Measurements from ENCODE around the gene TSPAN7.

TSPAN7 gene

DNA sequence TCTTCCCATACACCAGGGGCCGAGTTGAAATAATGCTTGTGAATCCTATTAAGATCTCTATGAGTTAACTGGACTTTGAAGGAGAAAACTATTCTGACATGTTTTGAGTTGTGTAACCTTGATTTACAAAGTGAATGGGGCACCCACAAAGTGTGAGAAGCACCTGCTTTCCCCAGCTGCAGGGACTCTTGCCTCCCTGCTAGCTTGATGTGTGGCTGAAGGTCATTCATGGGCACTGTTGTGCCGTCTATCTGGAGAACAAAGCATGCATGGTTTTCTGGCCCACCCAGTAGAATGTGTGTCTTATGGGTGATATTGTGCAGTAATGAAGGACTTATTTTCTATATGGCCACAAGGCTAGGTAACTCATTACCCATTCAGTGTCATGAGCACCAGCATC is 53.1 kb downstream of the TSPAN7 start:
- Mint-ChIP-seq H3K9me3 (no peaks in the 10 kb centered on the region), H3K4me3 (no peak overlapping the region), H3K36me3 (no peaks in the 10 kb centered on the region), H3K4me1 (peaks cover 8% of the 10 kb centered on the region), H3K27me3 (peaks cover 8% of the 10 kb centered on the region), H3K27ac (no peak overlapping the region)
- no peak for ATAC-seq

DNA sequence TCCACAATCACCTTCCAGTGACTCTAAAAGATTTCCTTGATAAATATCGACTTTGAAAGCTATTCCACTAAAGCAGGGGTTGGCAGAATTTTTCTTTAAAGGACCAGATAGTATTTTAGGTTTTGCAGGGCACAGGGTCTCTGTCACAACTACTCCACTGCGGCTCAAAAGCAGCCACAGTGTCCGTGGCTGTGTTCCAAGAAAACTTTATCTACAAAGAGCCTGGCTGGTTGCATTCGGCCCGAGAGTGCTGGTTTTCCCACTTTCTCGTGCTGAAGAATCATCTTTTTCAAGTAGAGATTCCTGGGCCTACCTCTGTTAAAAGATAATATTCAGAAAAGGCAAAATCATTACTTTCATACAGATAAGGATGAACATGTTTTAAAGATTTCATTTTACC is 55.6 kb downstream of the TSPAN7 start:
- ATAC-seq: no peak
- no peaks in the 10 kb centered on the region for H3K36me3 Mint-ChIP-seq
- H3K4me3 Mint-ChIP-seq: no peak overlapping the region
- peaks cover 8% of the 10 kb centered on the region for H3K4me1 Mint-ChIP-seq
- peaks cover 8% of the 10 kb centered on the region for H3K27me3 Mint-ChIP-seq
- no peak overlapping the region for H3K27ac Mint-ChIP-seq
- no peaks in the 10 kb centered on the region for H3K9me3 Mint-ChIP-seq

DNA sequence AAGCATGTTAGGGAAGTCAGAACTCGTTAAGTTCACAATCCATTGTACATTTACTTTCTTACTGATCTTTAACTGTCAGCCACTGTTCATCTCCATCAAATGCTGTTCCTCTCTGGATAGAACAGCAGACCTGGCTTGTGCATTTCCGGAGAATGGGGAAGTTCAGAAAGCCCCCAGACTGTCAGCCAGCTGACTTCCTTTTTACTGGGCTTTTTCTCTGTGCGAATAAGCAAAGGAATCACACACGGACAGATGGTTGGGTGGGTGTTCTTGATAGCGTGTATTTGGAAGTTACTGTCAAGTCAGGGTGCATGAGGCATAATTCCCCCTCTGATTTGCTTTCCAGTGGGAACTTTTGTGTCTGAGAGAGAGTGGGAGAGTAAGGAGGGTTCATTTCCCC is 56.8 kb downstream of the TSPAN7 start:
- ATAC-seq: no peak
- H3K27me3 Mint-ChIP-seq: peaks cover 8% of the 10 kb centered on the region
- no peak overlapping the region for H3K4me3 Mint-ChIP-seq
- H3K36me3 Mint-ChIP-seq: no peaks in the 10 kb centered on the region
- H3K9me3 Mint-ChIP-seq: no peaks in the 10 kb centered on the region
- H3K4me1 Mint-ChIP-seq: peaks cover 8% of the 10 kb centered on the region
- no peak overlapping the region for H3K27ac Mint-ChIP-seq

DNA sequence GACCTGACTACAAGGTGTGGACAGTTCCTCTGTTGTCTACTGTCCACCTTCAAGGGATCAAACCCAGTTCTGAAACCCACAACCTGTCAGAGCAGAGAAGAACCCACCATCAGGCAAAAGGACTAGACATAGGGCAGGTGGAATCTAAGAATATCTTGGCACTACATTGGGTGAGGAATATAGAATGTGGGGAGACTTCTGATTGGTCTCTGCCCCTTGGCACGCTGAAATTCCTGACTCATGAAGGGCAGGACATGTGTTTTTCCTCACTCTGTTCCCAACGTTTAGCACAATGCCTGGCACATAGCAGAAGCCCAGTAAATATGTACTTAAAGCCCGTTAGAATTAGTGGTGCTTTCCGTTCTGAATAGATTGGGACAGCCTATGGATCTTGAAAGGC is 59.3 kb downstream of the TSPAN7 start:
- no peaks in the 10 kb centered on the region for H3K9me3 Mint-ChIP-seq
- no peak overlapping the region for H3K4me3 Mint-ChIP-seq
- ATAC-seq: no peak
- H3K27me3 Mint-ChIP-seq: peaks cover 13% of the 10 kb centered on the region
- H3K4me1 Mint-ChIP-seq: peaks cover 8% of the 10 kb centered on the region
- H3K27ac Mint-ChIP-seq: no peak overlapping the region
- no peaks in the 10 kb centered on the region for H3K36me3 Mint-ChIP-seq

DNA sequence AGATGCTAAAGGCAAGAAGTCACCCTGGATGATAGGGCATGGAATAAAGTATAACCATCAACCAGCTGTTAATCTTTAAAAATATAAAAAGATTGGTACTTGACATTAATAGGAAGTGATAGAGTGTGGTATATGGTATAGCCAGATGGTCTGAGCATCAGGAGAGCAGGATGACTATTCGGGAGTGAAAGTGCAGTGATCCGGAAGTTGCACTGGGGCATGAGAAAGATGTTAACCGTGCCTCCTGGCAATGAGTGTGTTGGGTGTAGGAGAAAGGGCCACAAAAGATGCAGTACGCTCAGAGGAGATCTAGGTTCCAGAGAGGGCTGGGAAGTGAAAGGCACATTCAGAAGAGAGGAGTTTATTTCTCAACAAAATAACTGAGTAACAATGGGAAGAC is 65.0 kb downstream of the TSPAN7 start:
- H3K27ac Mint-ChIP-seq: no peak overlapping the region
- no peak for ATAC-seq
- no peaks in the 10 kb centered on the region for H3K36me3 Mint-ChIP-seq
- no peaks in the 10 kb centered on the region for H3K4me1 Mint-ChIP-seq
- no peaks in the 10 kb centered on the region for H3K9me3 Mint-ChIP-seq
- peaks cover 15% of the 10 kb centered on the region for H3K27me3 Mint-ChIP-seq
- no peak overlapping the region for H3K4me3 Mint-ChIP-seq

DNA sequence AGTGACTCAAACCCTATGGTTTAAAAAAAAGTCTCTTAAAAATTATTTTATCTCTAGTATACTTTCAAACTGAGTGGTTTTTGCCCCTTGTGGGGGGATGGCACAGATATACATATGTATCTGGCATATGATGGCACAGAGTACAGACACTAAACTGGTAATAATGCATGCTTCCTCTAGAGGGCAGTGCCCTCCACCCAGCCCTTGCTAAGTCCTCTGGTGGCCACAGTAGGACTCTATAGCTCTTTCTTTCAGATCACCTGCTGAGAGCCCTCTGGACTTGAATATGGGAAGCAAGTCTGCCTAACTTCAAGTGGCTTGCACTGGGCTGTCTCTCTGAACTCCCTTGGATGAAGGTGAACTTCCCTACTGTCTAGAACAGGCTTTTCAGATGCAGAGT is 66.3 kb downstream of the TSPAN7 start:
- Mint-ChIP-seq H3K36me3 (no peaks in the 10 kb centered on the region), H3K4me1 (no peaks in the 10 kb centered on the region), H3K27ac (no peak overlapping the region), H3K4me3 (no peak overlapping the region), H3K9me3 (no peaks in the 10 kb centered on the region), H3K27me3 (peaks cover 15% of the 10 kb centered on the region)
- peak; percentile 63 for ATAC-seq

DNA sequence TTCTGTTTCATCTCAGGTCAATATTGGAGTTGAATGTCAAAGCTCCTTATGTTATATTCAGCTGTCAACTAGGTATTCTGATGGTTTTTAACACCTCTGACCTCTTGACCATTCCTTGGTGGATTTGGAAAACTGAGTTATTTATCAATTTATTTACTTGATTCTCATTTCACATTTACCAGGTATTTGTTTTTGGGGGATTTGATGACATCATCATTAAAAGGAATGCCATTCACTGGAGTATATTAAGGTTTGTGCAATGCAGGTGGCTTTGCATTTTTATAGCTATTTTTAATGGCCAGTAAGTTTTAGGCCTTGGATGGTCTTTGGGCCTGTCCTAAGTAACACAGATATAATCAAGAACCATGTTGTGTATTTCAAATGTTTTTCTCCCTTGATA is 67.2 kb downstream of the TSPAN7 start:
- Mint-ChIP-seq H3K27me3 (peaks cover 15% of the 10 kb centered on the region), H3K36me3 (no peaks in the 10 kb centered on the region), H3K27ac (no peak overlapping the region), H3K4me1 (no peaks in the 10 kb centered on the region), H3K9me3 (no peaks in the 10 kb centered on the region), H3K4me3 (no peak overlapping the region)
- ATAC-seq: no peak

DNA sequence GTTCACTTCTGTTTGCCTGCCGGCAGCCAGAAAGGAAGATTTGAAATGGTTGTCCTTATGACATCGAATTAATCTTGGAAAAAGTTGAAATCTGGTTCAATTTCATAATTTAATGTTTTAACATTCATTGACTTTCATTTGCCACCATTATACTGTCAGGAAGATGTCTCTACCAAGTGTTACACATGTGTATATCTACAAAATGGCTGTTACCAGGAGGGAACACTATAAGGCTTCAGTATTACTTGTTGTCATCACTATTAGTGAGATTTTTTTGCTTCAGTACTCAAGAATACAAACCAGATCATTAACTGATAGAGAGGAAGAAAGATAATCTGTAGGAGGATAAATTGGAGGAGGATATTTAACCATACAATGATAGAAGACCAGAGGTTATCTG is 71.2 kb downstream of the TSPAN7 start:
- Mint-ChIP-seq H3K4me1 (no peaks in the 10 kb centered on the region), H3K9me3 (no peaks in the 10 kb centered on the region), H3K27me3 (no peaks in the 10 kb centered on the region), H3K36me3 (no peaks in the 10 kb centered on the region), H3K27ac (no peak overlapping the region), H3K4me3 (no peak overlapping the region)
- no peak for ATAC-seq

DNA sequence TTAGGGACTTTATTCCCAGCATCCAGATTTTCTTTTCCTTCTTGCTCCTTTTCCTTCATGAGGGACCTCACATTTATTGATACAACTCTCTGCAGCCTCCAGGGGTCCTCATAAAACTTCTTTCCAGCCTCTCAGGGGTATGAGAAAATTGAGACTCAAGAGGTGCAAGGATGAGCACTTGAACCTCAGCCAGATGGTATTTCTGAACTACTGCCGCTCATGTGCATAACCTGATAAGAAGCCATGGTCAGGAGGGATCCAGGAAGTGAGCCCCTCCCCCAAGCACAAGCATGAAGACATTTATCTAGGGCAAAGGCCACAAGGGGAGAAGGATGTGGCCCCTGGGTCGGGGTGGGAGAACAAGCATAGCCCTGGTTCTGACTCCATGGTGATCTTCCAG is 73.3 kb downstream of the TSPAN7 start:
- Mint-ChIP-seq H3K9me3 (no peaks in the 10 kb centered on the region), H3K27ac (no peak overlapping the region), H3K36me3 (no peaks in the 10 kb centered on the region), H3K27me3 (no peaks in the 10 kb centered on the region), H3K4me3 (no peak overlapping the region), H3K4me1 (no peaks in the 10 kb centered on the region)
- no peak for ATAC-seq

DNA sequence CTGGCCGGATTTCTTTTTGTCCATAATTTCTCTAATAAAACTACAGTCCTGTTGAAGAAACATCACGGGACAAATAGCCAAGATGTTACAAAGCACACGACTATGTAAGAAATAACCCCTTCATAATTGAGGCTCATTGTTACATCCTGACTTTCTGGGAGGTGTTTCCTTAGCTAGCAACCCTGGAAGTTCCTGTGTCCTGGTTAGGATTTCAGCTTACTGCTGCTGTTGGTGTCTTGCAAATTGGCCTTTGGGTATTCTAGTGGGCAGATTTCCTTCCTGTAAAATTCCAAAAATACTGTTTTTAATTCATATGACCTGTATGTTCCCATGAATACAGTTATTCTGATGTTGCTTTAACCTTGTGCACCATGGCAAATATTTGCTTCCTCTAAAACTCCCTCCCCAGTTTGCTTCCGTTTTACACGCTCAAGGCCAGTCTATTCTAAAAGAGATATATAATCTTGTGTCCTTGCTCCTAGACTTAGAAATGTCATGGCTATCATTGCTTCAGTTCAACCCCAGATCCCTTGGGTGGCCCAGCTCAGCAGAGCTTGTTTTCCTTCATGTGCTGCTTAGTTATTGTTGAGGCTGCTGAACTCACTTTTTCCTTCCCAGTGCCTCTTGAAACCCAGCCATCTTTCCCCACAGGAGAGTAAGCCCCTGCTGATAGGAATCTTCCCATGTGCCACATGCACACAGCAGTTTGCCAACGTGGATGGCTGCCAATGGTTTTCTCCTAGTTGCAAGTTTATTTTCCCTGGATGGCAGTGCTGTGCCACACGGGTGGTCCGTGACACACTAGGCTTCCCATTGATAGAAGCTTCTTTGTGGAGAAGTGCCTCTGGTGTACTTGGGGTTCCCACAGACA is 75.8 kb downstream of the TSPAN7 start:
- no peak overlapping the region for H3K4me3 Mint-ChIP-seq
- H3K36me3 Mint-ChIP-seq: no peaks in the 10 kb centered on the region
- peaks cover 12% of the 10 kb centered on the region for H3K27me3 Mint-ChIP-seq
- no peaks in the 10 kb centered on the region for H3K9me3 Mint-ChIP-seq
- H3K4me1 Mint-ChIP-seq: no peaks in the 10 kb centered on the region
- ATAC-seq: no peak
- no peak overlapping the region for H3K27ac Mint-ChIP-seq

DNA sequence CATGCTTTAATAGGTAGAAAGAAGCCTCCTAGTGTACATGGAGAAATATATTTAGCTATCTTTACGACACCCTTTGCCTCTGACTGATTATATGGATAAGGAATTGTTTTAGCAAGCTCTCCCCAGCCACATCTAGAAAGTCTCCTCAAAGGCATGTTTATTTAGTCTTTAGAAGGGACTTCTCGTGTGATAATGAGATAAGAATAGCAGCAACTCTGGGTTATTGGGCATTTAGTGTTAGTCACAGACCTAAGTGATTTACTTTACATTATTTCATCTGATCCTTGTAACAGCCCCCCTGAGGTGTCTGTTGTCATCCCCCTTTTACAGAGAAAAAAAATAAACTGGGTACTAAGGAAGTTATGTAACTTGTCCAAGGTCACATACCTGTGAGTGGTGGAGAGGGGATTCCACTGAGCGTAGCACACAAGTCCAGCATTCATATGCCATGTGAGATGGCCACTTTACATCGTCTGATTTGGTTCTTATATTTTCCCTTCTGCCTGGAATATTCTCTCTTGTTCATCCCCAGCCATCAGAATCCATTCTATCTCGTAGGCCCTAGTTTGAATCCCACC is 77.7 kb downstream of the TSPAN7 start:
- H3K9me3 Mint-ChIP-seq: no peaks in the 10 kb centered on the region
- H3K27me3 Mint-ChIP-seq: peaks cover 13% of the 10 kb centered on the region
- no peaks in the 10 kb centered on the region for H3K36me3 Mint-ChIP-seq
- H3K4me1 Mint-ChIP-seq: no peaks in the 10 kb centered on the region
- H3K4me3 Mint-ChIP-seq: no peak overlapping the region
- no peak for ATAC-seq
- H3K27ac Mint-ChIP-seq: no peak overlapping the region

DNA sequence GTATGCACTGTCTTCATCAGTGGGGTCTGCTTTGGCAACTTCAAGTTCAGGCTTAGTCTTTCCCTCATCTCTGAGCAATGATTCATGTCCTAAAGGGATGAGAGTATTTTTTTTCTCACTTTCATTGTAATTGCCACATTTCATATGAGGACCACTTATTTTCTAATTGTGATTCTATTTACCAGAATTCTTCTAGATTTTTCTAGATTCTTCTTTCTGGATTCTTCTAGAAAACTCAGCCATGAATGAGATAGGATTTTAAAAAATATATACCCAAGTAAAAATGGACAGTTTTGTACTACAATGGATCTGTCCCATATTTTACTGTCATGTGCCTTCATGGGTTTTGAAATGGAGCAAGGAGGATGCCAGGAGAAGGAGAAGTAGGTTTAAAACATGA is 78.4 kb downstream of the TSPAN7 start:
- H3K9me3 Mint-ChIP-seq: no peaks in the 10 kb centered on the region
- H3K4me1 Mint-ChIP-seq: no peaks in the 10 kb centered on the region
- no peaks in the 10 kb centered on the region for H3K36me3 Mint-ChIP-seq
- H3K27me3 Mint-ChIP-seq: peaks cover 13% of the 10 kb centered on the region
- no peak overlapping the region for H3K27ac Mint-ChIP-seq
- no peak overlapping the region for H3K4me3 Mint-ChIP-seq
- ATAC-seq: no peak

DNA sequence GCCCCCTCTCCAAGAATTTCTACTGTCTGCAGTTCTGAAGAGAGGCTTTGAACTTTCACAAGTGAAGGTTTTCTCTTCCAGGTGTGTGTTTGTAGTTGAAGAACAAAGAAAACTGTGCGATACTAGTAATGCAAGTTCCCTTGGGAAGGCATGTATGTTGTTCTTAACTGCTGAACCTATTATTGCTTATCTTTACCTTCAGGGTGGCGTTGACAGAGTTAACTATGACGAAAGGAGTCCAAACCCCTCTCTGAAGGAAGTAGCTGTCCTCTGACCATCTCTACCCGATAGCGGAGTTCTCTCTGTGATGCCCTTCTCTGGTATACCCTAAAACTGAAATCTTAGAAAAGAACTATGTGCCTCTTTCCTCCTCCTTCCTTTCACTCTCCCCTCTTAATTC is 79.9 kb downstream of the TSPAN7 start:
- no peak overlapping the region for H3K4me3 Mint-ChIP-seq
- no peak for ATAC-seq
- H3K27ac Mint-ChIP-seq: no peak overlapping the region

DNA sequence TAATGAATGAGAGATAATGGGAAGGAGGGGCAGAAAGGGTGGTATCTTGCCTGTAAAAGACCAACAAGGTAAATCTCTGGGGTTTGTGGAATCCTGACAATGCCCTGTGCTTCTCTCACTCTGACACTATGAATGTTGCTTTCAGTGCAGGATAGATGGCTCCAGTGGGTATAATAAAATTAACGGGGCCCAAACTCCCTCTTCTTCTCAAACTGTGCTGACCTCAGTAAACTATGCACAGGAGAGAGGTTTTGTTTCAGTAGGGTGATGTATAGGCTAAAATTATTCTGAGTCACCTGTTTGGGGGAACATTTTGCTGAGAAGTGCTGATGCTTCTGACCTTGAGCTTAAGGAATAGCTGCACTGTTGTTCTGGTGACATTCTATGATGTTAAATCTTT is 82.6 kb downstream of the TSPAN7 start:
- ATAC-seq: no peak
- Mint-ChIP-seq H3K4me1 (no peaks in the 10 kb centered on the region), H3K27me3 (peaks cover 13% of the 10 kb centered on the region), H3K9me3 (no peaks in the 10 kb centered on the region), H3K27ac (no peak overlapping the region), H3K4me3 (no peak overlapping the region), H3K36me3 (no peaks in the 10 kb centered on the region)

More for the DNA sequence above, 79.9 kb downstream of the TSPAN7 start:
- Mint-ChIP-seq H3K9me3 (no peaks in the 10 kb centered on the region), H3K27me3 (peaks cover 13% of the 10 kb centered on the region), H3K4me1 (no peaks in the 10 kb centered on the region), H3K36me3 (no peaks in the 10 kb centered on the region)

DNA sequence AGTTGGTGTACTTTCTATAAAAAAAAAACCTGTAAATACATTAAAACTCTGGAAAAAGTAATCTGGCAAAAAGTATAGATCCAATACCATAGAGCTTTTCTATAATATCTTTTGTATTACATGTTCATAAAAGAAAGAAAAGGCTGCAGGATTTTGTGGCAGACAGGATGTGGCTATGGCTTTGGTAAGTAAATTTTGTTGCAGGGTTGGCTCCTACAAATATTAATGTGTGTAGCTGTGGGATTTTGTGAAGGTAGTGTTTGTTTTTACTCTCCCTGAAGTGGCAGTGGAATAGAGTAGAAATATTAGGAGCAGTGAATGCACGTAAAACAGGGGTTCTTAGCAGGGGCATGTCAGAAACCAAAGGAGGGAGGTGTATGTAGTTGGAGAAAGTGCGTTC is 84.8 kb downstream of the TSPAN7 start:
- H3K36me3 Mint-ChIP-seq: no peaks in the 10 kb centered on the region
- no peak for ATAC-seq
- H3K9me3 Mint-ChIP-seq: no peaks in the 10 kb centered on the region
- H3K4me3 Mint-ChIP-seq: no peak overlapping the region
- peaks cover 11% of the 10 kb centered on the region for H3K27me3 Mint-ChIP-seq
- no peak overlapping the region for H3K27ac Mint-ChIP-seq
- H3K4me1 Mint-ChIP-seq: no peaks in the 10 kb centered on the region

DNA sequence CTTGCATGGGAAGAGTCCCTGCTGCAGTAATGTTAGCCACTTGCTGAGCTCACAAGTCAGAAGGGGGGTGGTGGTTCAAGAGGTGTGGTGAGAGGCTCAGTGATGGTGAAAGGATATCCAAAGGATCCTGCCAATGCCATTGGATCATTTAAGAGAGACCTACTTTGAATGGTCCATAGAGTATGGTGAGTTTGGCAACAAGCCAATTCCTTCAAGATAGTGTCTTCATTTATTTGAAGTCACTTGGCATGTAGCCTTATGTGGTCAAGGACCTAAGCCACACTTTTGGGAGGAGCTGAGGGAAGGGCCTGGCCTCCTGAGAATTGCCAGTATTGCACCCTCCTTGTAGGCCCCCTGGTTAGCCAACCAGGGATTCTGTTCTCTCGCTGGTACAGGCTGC is 87.9 kb downstream of the TSPAN7 start:
- H3K36me3 Mint-ChIP-seq: no peaks in the 10 kb centered on the region
- H3K27me3 Mint-ChIP-seq: no peaks in the 10 kb centered on the region
- no peak overlapping the region for H3K27ac Mint-ChIP-seq
- no peak for ATAC-seq
- no peak overlapping the region for H3K4me3 Mint-ChIP-seq
- no peaks in the 10 kb centered on the region for H3K4me1 Mint-ChIP-seq
- H3K9me3 Mint-ChIP-seq: no peaks in the 10 kb centered on the region
